PFSK-1 (cell line): Measurements from ENCODE around the gene TMEM273.

Experiments
- FOXP2 ChIP-seq: optimal IDR thresholded peaks from 2 replicates; pipeline ENCODE3; 2011; ENCODE audit warnings: borderline replicate concordance, control low read depth, inconsistent platforms; ENCODE audit not compliant: insufficient read depth; ENCODE audit errors: extremely low read length, extremely low read depth
- POLR2AphosphoS5 ChIP-seq: IDR thresholded peaks from 2 replicates; pipeline ENCODE4 v1.6.1; 2012; ENCODE audit warnings: low read depth, mild to moderate bottlenecking, control low read depth, low read length, moderate library complexity
- REST ChIP-seq, 2 experiments: IDR thresholded peaks; 2 replicates each; pipeline versions ENCODE4 v1.6.1 to v1.8.0; 2011 to 2012; ENCODE audit warnings: low read depth in 2 of 2, low read length in 2 of 2, control low read depth in 1 of 2, inconsistent platforms in 1 of 2, mild to moderate bottlenecking in 1 of 2, moderate library complexity in 1 of 2; ENCODE audit not compliant: insufficient read depth in 1 of 2
- SIN3A ChIP-seq: IDR thresholded peaks from 2 replicates; pipeline ENCODE4 v1.6.1; 2012; ENCODE audit warnings: mild to moderate bottlenecking, low read length, moderate library complexity, borderline replicate concordance; ENCODE audit not compliant: insufficient read depth
- TAF1 ChIP-seq: IDR thresholded peaks from 2 replicates; pipeline ENCODE4 v1.6.1; 2012; ENCODE audit warnings: low read length, control low read depth, borderline replicate concordance; ENCODE audit not compliant: insufficient read depth

TMEM273 gene

DNA sequence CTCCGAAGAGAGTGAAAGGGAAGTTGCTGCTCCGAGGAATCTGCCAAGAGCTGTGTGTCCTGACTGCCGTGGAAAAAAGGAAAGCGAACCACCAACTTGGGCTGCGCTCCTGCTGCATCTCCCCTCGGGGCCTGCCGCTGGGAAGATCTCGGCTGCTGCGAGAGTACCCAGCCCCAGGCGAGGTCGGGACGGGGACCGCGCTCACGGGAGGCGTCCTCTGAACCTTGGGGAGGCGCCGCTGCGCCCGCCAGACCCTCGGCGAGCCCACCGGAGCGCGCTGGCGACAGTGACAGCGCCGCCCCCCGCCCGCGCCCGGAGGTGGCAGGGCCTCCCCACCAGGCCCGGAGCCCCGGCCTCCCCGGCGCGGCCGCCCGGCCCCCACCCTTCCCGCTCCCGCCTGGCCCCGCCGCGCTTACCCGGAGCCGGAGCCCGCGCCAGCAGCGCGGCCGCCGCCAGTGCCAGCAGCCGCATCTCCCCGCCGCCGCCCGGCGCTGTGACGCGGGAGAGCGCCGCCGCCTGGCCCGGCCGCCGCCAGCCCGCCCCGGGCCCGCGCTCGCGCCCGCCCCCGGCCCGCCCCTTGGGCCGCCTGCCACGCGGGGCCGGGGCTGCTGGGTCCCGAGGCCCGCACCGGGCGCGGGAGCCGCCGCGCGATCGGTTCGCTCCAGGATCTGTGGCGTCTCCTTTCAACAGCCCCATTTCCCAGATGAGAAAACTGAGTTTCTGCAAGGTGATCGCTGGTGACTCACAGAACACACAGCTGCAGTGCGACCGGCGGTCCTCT, 73.0 kb downstream of the TMEM273 start, which contains the start of gene VSTM4:
TSS of gene VSTM4 (minus strand) at position 508 of the 781 bp plus-strand sequence. CDS start at position 471, 37 bp downstream.
- no peak for TF ChIP-seq POLR2AphosphoS5
- no peak for TF ChIP-seq SIN3A
- no peak for TF ChIP-seq REST (IDR thresholded peaks at IDR 0.05; ENCODE audit: insufficient read depth in 1 of 2, low read depth in 2 of 2, low read length in 2 of 2)
- no peak for TF ChIP-seq TAF1
- TF ChIP-seq FOXP2 = no peak

- TF ChIP-seq SIN3A = no peak
- TF ChIP-seq FOXP2 = no peak
- TF ChIP-seq POLR2AphosphoS5 = no peak
- no peak for TF ChIP-seq REST (IDR thresholded peaks at IDR 0.05; ENCODE audit: insufficient read depth in 1 of 2, low read depth in 2 of 2, low read length in 2 of 2)
- no peak for TF ChIP-seq TAF1
These were observed 73.5 kb downstream of the TMEM273 start for GRCh38 chr10:49114718-49115014.

GRCh38 chr10:49113741-49114141, 74.5 kb downstream of the TMEM273 start:
- TF ChIP-seq FOXP2 (no peak), REST (IDR thresholded peaks at IDR 0.05; ENCODE audit: insufficient read depth in 1 of 2, low read depth in 2 of 2, low read length in 2 of 2) (no peak), TAF1 (no peak), POLR2AphosphoS5 (no peak)

GRCh38 chr10:49112851-49113250, 75.3 kb downstream of the TMEM273 start:
- no peak for TF ChIP-seq POLR2AphosphoS5
- TF ChIP-seq SIN3A = no peak
- TF ChIP-seq REST (IDR thresholded peaks at IDR 0.05; ENCODE audit: insufficient read depth in 1 of 2, low read depth in 2 of 2, low read length in 2 of 2) = no peak
- no peak for TF ChIP-seq FOXP2
- no peak for TF ChIP-seq TAF1
